Type B pancreatic cell (in vitro differentiated cells): ENCODE data around the gene TRIM44. TPM values are rescaled to one million over a fixed set of nuclear protein-coding genes. Genes with fewer than 3 reads are reported as not detected.

ENCODE experiments used
- DNase-seq: peaks from one replicate; pipeline ENCODE4 v3.0.0; 2021; ENCODE audit warnings: mixed read lengths; ENCODE audit not compliant: unreplicated experiment; ENCODE audit errors: extremely low spot score
- H3K27ac Mint-ChIP-seq: 2 replicates; pipeline ENCODE4 v1.8.0; 2021; ENCODE audit warnings: mild to moderate bottlenecking, mixed read lengths
- H3K27me3 Mint-ChIP-seq: 2 replicates; pipeline ENCODE4 v1.8.0; 2021; ENCODE audit warnings: mixed read lengths
- H3K36me3 Mint-ChIP-seq: 2 replicates; pipeline ENCODE4 v1.8.0; 2021; ENCODE audit warnings: mixed read lengths
- H3K4me1 Mint-ChIP-seq: one replicate; pipeline ENCODE4 v1.8.0; 2021; ENCODE audit warnings: mixed read lengths; ENCODE audit not compliant: unreplicated experiment
- H3K4me3 Mint-ChIP-seq: 2 replicates; pipeline ENCODE4 v1.8.0; 2021; ENCODE audit warnings: mild to moderate bottlenecking, mixed read lengths
- H3K9me3 Mint-ChIP-seq: 2 replicates; pipeline ENCODE4 v1.8.0; 2021; ENCODE audit warnings: mixed read lengths
- CTCF ChIP-seq: fragments of 200-600 bp; sonication (generic); conservative IDR thresholded peaks from 2 replicates; pipeline ENCODE4 v1.5.0; 2021; ENCODE audit warnings: antibody characterized with exemption, mild to moderate bottlenecking
- total RNA-seq: library from RNA; stranded (reverse); gene quantifications from 2 replicates; pipeline ENCODE4 v1.2.1, GENCODE V29; 2021; ENCODE audit warnings: low replicate concordance

TRIM44 gene
- total RNA-seq, 1 donor from 2014 or later: 70.6 TPM

DNA sequence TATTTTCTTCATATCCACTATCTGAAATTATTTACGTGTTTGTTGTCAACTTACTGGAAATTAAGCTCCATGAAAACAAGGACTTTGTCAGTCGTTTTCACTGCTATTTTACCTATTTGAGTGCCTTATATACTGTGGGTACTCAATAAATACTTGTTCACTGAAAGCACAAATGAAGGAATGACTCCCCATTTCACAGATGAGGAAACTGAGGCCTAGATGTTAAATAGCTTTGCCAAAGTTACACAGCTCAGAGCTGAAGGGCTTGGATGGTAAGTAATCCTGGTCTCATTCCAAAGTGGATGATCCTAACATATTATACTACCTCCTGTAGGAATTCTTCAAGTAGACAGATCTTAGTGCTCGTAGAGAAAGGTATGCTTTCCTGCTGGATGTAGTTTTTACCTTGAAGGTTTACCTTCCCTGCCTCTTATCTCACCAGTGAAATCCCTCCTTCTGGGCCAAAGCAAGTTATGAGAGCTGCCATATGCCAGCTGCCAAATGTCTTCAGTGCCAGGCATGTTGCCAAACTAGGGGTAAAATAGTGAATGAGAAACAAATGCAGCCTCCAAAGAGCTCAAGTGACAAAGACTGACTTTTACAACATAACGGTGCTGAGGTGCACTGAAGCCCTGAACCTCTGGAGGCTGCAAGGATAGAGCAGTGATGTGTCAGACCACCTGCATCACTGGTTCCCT is 129.7 kb downstream of the TRIM44 start:
- H3K9me3 Mint-ChIP-seq: no peaks in the 10 kb centered on the region
- no peak overlapping the region for H3K4me3 Mint-ChIP-seq
- no peak overlapping the region for H3K27ac Mint-ChIP-seq
- DNase-seq: no peak
- TF ChIP-seq CTCF: no peak
- peaks cover 47% of the 10 kb centered on the region for H3K4me1 Mint-ChIP-seq
- no peaks in the 10 kb centered on the region for H3K27me3 Mint-ChIP-seq
- peaks cover 19% of the 10 kb centered on the region for H3K36me3 Mint-ChIP-seq

GRCh38 chr11:35792846-35793192 is 130.2 kb downstream of the TRIM44 start:
- DNase-seq: no peak
- H3K9me3 Mint-ChIP-seq: no peaks in the 10 kb centered on the region
- H3K4me3 Mint-ChIP-seq: no peak overlapping the region
- no peaks in the 10 kb centered on the region for H3K27me3 Mint-ChIP-seq
- TF ChIP-seq CTCF: no peak
- H3K36me3 Mint-ChIP-seq: peaks cover 24% of the 10 kb centered on the region
- H3K27ac Mint-ChIP-seq: no peak overlapping the region
- peaks cover 46% of the 10 kb centered on the region for H3K4me1 Mint-ChIP-seq

DNA sequence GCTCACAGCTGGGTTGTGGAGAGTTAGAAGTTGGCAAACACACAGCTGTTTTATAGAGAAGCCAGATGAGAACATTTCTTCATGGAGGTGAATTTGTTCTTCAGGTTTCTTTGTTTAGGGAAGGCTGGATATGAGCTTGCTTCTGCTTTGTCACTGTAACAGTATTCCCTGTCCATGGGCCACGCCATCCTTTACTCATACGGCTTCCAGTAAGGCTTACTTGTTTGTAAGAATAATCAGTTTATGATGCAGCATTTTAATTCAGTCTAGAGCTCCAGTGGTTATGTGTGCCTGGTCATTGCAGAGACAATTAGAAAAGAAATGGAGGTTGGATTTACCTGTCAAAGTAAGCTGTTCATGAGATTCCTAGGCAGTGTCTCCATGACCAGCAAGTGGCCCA is 131.8 kb downstream of the TRIM44 start:
- Mint-ChIP-seq H3K4me1 (peaks cover 37% of the 10 kb centered on the region), H3K9me3 (peaks cover under 1% of the 10 kb centered on the region), H3K27me3 (no peaks in the 10 kb centered on the region), H3K36me3 (peaks cover 26% of the 10 kb centered on the region), H3K4me3 (no peak overlapping the region), H3K27ac (no peak overlapping the region)
- no peak for TF ChIP-seq CTCF
- no peak for DNase-seq

- TF ChIP-seq CTCF: no peak
- no peak overlapping the region for H3K4me3 Mint-ChIP-seq
- peaks cover 37% of the 10 kb centered on the region for H3K4me1 Mint-ChIP-seq
- H3K9me3 Mint-ChIP-seq: peaks cover 6% of the 10 kb centered on the region
- no peak for DNase-seq
- no peak overlapping the region for H3K27ac Mint-ChIP-seq
- peaks cover 31% of the 10 kb centered on the region for H3K36me3 Mint-ChIP-seq
- H3K27me3 Mint-ChIP-seq: no peaks in the 10 kb centered on the region
Measured at GRCh38 chr11:35794850-35795249, 132.3 kb downstream of the TRIM44 start.

- Mint-ChIP-seq H3K36me3 (peaks cover 27% of the 10 kb centered on the region), H3K27me3 (no peaks in the 10 kb centered on the region), H3K9me3 (peaks cover 8% of the 10 kb centered on the region), H3K4me3 (no peak overlapping the region), H3K4me1 (peaks cover 23% of the 10 kb centered on the region), H3K27ac (no peak overlapping the region)
- no peak for TF ChIP-seq CTCF
- DNase-seq: no peak
Measured at GRCh38 chr11:35796562-35796961, 134.0 kb downstream of the TRIM44 start.
